PC-3 (cell line): ENCODE measurements around the gene VILL. TPM values are rescaled to one million over a fixed set of nuclear protein-coding genes. Genes with fewer than 3 reads are reported as not detected.

ENCODE experiments used
- ATAC-seq: fragments of 200-7000 bp; cut with Tn5 transposase; 2 replicates; pipeline ENCODE4 v1.9.1; 2020; ENCODE audit warnings: mild to moderate bottlenecking, moderate library complexity
- BruUV-seq: library from RNA; stranded (reverse); fragments of 400-500 nt; replicated peaks from 2 replicates; lab custom pipeline; 2021; lab: Mats Ljungman, UMichigan
- CTCF ChIA-PET: fragments of 300-600 bp; sonication (Branson Sonifier 250); formaldehyde crosslinking; loops from one replicate; lab custom pipeline; 2022; ENCODE audit warnings: antibody characterized with exemption; lab: Charles Lee
- POLR2A ChIA-PET: fragments of 300-600 bp; sonication (Branson Sonifier 250); formaldehyde crosslinking; loops from one replicate; lab custom pipeline; 2022; ENCODE audit warnings: antibody characterized with exemption; ENCODE audit not compliant: unreplicated experiment; lab: Charles Lee
- DNase-seq: peaks from one replicate; pipeline ENCODE4 v3.0.0-alpha.2; 2015
- H2AFZ ChIP-seq: fragments of 300-600 bp; sonication (generic); 2 replicates; pipeline ENCODE4 v1.6.0; 2016; ENCODE audit warnings: antibody characterized with exemption, low read length
- H3F3A ChIP-seq: fragments of 300-600 bp; sonication (generic); one replicate; pipeline ENCODE4 v1.6.0; 2017; ENCODE audit warnings: antibody characterized with exemption, low read length, control low read depth, mild to moderate bottlenecking; ENCODE audit not compliant: unreplicated experiment
- H3K27ac ChIP-seq: fragments of 300-600 bp; sonication (generic); 2 replicates; pipeline ENCODE4 v1.5.1; 2016; ENCODE audit warnings: mild to moderate bottlenecking, low read length
- H3K27me3 ChIP-seq: fragments of 300-600 bp; sonication (generic); 2 replicates; pipeline ENCODE4 v1.6.1; 2016; ENCODE audit warnings: low read length, mixed read lengths
- H3K36me3 ChIP-seq: fragments of 300-600 bp; sonication (generic); 2 replicates; pipeline ENCODE4 v1.6.1; 2016; ENCODE audit warnings: low read depth, mixed run types, low read length, mixed read lengths
- H3K4me1 ChIP-seq: fragments of 300-600 bp; sonication (generic); 2 replicates; pipeline ENCODE4 v1.5.1; 2016; ENCODE audit warnings: low read length; ENCODE audit not compliant: insufficient read depth
- H3K4me2 ChIP-seq: fragments of 300-600 bp; sonication (generic); 2 replicates; pipeline ENCODE4 v1.6.0; 2016; ENCODE audit warnings: low read length
- H3K4me3 ChIP-seq: fragments of 300-600 bp; sonication (generic); 2 replicates; pipeline ENCODE4 v1.5.1; 2016; ENCODE audit warnings: mild to moderate bottlenecking, low read length, mixed read lengths
- H3K79me2 ChIP-seq: fragments of 300-600 bp; sonication (generic); 2 replicates; pipeline ENCODE4 v1.6.1; 2017; ENCODE audit warnings: low read length, mixed read lengths
- H3K9ac ChIP-seq: fragments of 300-600 bp; sonication (generic); 2 replicates; pipeline ENCODE4 v1.6.0; 2016; ENCODE audit warnings: mild to moderate bottlenecking, low read length
- H3K9me2 ChIP-seq: fragments of 300-600 bp; sonication (generic); replicated peaks from 2 replicates; pipeline ENCODE4 v1.6.1; 2016; ENCODE audit warnings: mixed run types, low read length, mixed read lengths
- H3K9me3 ChIP-seq: fragments of 300-600 bp; sonication (generic); 2 replicates; pipeline ENCODE4 v1.6.1; 2016; ENCODE audit warnings: low read length, mixed read lengths
- H4K20me1 ChIP-seq: fragments of 300-600 bp; sonication (generic); 2 replicates; pipeline ENCODE4 v1.6.1; 2016; ENCODE audit warnings: low read length, mixed read lengths
- CTCF ChIP-seq: fragments of 300-600 bp; sonication (generic); conservative IDR thresholded peaks from 2 replicates; pipeline ENCODE4 v1.5.1; 2017; ENCODE audit warnings: antibody characterized with exemption, low read depth, mild to moderate bottlenecking, low read length
- EZH2 ChIP-seq: fragments of 300-600 bp; sonication (generic); IDR thresholded peaks from one replicate; pipeline ENCODE4 v1.6.1; 2017; ENCODE audit warnings: antibody characterized with exemption, mild to moderate bottlenecking, low read length; ENCODE audit not compliant: unreplicated experiment
- EZH2phosphoT487 ChIP-seq: fragments of 300-600 bp; sonication (generic); IDR thresholded peaks from 2 replicates; pipeline ENCODE4 v1.6.1; 2018; ENCODE audit warnings: mild to moderate bottlenecking, antibody characterized with exemption, low read length, borderline replicate concordance
- intact Hi-C: fragments of 100-400 bp; cut with micrococcal nuclease; formaldehyde crosslinking; loops from 2 replicates; pipeline ENCODE4 v1.9.0; 2023
- total RNA-seq: library from RNA; depleted of rRNA; stranded (reverse); fragments of >200 nt; gene quantifications from 2 replicates; pipeline ENCODE4 v1.2.3, GENCODE V29; 2014

Gene VILL
- total RNA-seq, 1 experiment from 2014 or later, result 0.44 TPM

- TF ChIP-seq EZH2phosphoT487 (no peak), CTCF (no peak), EZH2 (no peak)
- no peaks in the 10 kb centered on the region for H4K20me1 ChIP-seq
- peaks cover 29% of the 10 kb centered on the region for H3K4me1 ChIP-seq
- ChIA-PET POLR2A (no interaction called here), CTCF (interaction anchor here (2.0 kb wide), 1 partner anchor 12 kb away, joined by 4 read pairs; no protein-coding TSS in a partner anchor)
- no peaks in the 10 kb centered on the region for H3K9me2 ChIP-seq
- H2AFZ ChIP-seq, result no peak overlapping the region
- no peak for DNase-seq
- no peaks in the 10 kb centered on the region for H3K27me3 ChIP-seq
- no peak overlapping the region for H3K4me2 ChIP-seq
- no TSS peak for BruUV-seq
- H3K79me2 ChIP-seq, result no peaks in the 10 kb centered on the region
- H3K36me3 ChIP-seq, result no peaks in the 10 kb centered on the region
- no peak overlapping the region for H3K4me3 ChIP-seq
- no peak overlapping the region for H3K27ac ChIP-seq
- intact Hi-C loops, result no loop called here
- no peak for ATAC-seq
- H3K9me3 ChIP-seq, result no peaks in the 10 kb centered on the region
- no peak overlapping the region for H3K9ac ChIP-seq
- H3F3A ChIP-seq, result no peaks in the 10 kb centered on the region
These were observed 6.0 kb upstream of the VILL start for GRCh38 chr3:37984596-37984995.

- POLR2A ChIA-PET, result no interaction called here
- H3K27ac ChIP-seq, result no peak overlapping the region
- no peak overlapping the region for H3K9ac ChIP-seq
- BruUV-seq, result no TSS peak
- H3K9me2 ChIP-seq, result no peaks in the 10 kb centered on the region
- no peaks in the 10 kb centered on the region for H4K20me1 ChIP-seq
- DNase-seq (no peak), ATAC-seq (no peak)
- CTCF ChIA-PET, result interaction anchor here (2.0 kb wide), 1 partner anchor 11 kb away, joined by 4 read pairs; no protein-coding TSS in a partner anchor
- H3K9me3 ChIP-seq, result no peaks in the 10 kb centered on the region
- no peak overlapping the region for H3K4me3 ChIP-seq
- no peak overlapping the region for H2AFZ ChIP-seq
- no peak overlapping the region for H3K4me2 ChIP-seq
- no peaks in the 10 kb centered on the region for H3K27me3 ChIP-seq
- H3K36me3 ChIP-seq, result no peaks in the 10 kb centered on the region
- H3F3A ChIP-seq, result no peaks in the 10 kb centered on the region
- no peaks in the 10 kb centered on the region for H3K79me2 ChIP-seq
- TF ChIP-seq CTCF (no peak; the same call in 1 of the 2 replicates), EZH2phosphoT487 (no peak), EZH2 (no peak)
- peaks cover 35% of the 10 kb centered on the region for H3K4me1 ChIP-seq
- intact Hi-C loops, result no loop called here
These were observed 4.8 kb upstream of the VILL start for GRCh38 chr3:37985637-37986320.
